ENCODE results near the gene NLRP9. TPM values are rescaled to one million over a fixed set of nuclear protein-coding genes. Genes with fewer than 3 reads are reported as not detected.

NLRP9 gene
- total RNA-seq, 4 donors from 2014 or later = 0.28 TPM; not detected in 3

DNA sequence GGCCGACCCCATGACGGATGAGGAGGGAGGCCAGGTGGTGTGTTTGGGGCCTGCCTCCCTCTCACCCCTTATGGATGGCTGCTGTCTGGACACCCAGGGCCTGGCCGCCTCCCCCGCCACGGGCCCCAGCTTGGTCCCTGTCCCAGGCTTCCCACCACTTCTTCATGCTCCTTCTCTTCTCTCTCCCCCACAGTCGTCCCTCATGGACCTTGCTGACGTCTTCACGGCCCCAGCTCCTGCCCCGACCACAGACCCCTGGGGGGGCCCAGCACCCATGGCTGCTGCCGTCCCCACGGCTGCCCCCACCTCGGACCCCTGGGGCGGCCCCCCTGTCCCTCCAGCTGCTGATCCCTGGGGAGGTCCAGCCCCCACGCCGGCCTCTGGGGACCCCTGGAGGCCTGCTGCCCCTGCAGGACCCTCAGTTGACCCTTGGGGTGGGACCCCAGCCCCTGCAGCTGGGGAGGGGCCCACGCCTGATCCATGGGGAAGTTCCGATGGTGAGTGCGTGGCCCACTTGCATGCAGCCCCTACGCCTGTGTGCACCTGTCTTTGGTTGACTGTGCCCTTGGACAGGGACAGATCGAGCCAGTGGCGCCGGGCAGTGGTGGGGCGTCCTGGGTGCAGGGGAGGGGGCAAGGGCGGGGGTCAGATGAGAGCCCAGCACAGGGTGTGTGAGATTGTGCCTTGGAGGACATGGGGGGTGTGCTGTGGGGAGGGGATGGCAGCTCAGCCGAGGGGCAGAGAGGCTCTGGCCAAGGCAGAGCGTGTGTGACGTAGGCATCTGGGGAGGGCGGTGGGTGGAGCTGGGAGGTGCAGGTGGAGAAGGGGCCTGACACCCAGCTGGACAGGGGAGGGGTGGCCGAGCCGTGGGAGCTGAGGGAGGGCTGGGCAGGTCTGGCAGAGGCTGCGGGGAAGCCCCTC is 46.4 kb downstream of the NLRP9 start:
- Histone ChIP-seq H3K9me3 (no peaks in the 10 kb centered on the region), H3K27ac (no peak overlapping the region), H3K27me3 (no peaks in the 10 kb centered on the region), H3K4me1 (no peaks in the 10 kb centered on the region), H3K4me3 (no peak overlapping the region), H3K36me3 (no peaks in the 10 kb centered on the region)
- intact Hi-C loops (cut with DNase I; ENCODE audit: low total_unique reads) = no loop called here
- TF ChIP-seq, protein P1, sequence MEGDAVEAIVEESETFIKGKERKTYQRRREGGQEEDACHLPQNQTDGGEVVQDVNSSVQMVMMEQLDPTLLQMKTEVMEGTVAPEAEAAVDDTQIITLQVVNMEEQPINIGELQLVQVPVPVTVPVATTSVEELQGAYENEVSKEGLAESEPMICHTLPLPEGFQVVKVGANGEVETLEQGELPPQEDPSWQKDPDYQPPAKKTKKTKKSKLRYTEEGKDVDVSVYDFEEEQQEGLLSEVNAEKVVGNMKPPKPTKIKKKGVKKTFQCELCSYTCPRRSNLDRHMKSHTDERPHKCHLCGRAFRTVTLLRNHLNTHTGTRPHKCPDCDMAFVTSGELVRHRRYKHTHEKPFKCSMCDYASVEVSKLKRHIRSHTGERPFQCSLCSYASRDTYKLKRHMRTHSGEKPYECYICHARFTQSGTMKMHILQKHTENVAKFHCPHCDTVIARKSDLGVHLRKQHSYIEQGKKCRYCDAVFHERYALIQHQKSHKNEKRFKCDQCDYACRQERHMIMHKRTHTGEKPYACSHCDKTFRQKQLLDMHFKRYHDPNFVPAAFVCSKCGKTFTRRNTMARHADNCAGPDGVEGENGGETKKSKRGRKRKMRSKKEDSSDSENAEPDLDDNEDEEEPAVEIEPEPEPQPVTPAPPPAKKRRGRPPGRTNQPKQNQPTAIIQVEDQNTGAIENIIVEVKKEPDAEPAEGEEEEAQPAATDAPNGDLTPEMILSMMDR (IDR thresholded peaks at IDR 0.05) = no peak
- TF ChIP-seq POLR2A (IDR thresholded peaks at IDR 0.05) = no peak
- no peak for DNase-seq

DNA sequence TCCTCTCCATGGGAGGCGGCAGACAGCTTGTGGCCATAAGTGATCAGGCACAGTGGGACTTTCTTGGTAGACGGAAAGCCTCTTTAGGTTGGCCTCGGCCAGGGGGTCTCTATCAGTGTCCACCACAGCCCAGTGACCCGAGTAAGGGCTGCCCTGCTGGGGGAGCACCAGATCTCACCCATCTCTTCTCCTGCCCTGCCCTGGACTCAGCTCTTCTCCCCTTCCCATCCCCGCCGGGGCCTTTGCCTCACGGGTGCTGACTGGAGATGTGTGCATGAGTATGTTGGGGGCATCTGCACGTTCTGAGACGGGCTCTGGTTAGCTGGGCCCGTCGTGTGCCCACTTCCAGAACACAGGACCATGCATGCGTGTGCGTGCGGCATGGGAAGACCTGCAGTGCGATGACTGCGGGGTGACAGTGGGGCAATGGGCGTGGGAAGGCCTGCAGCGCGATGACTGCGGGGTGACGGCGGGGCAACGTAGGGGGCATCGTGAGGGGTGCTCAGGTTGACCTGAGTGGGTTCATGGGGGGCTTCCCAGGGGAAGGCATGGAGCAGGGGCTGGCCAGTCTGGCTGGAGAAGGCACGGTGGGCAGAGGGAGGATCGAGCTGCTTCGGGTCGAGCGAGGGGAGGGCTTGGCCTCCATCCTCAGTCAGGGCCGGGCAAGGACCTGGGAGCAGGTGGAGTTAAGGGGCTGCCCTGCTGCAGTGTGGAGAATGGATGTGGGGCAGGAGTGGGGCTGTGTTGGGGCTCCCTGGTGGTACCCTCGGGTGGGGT is 47.2 kb downstream of the NLRP9 start:
- Histone ChIP-seq H3K4me3 (no peak overlapping the region), H3K36me3 (no peaks in the 10 kb centered on the region), H3K27ac (no peak overlapping the region), H3K4me1 (no peaks in the 10 kb centered on the region), H3K27me3 (no peaks in the 10 kb centered on the region), H3K9me3 (no peaks in the 10 kb centered on the region)
- DNase-seq = no peak
- intact Hi-C loops (cut with DNase I; ENCODE audit: low total_unique reads) = no loop called here
- no peak for TF ChIP-seq POLR2A (IDR thresholded peaks at IDR 0.05)
- TF ChIP-seq, protein P1 (IDR thresholded peaks at IDR 0.05) = no peak

DNA sequence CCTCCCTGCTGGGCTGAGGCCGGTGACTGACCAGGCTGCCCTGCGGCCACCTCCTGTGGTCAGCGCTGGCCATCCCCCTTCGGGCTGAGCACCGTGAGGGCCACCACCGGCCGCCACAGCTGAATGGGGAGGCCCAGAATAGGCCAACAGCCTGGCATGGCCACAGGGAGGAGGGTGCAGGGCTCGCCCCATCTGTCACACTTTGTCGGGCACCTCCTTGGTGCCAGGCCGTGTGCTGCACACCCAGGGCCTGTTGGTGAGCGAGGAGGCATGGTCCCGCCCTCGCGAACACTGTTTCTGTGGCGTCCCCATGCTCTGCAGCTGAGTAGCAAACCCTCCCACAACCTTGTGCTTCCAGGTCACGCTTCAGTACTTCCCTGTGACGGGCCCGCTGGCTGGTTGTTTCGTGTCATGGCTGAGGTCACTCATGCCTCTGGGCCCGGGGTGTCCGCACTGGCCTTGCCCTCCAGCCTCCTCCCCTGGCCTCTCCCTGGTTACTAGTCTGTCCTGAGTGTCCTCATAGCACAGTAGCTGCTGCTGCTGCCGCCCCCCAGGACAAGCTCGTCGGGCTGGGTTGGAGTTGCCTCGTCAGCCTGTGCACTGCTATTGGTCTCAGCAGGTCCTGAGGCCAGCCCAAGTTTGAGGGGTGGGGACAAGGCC is 48.0 kb downstream of the NLRP9 start:
- TF ChIP-seq, protein P1 (IDR thresholded peaks at IDR 0.05) = no peak
- TF ChIP-seq POLR2A (IDR thresholded peaks at IDR 0.05) = no peak
- Histone ChIP-seq H3K27me3 (no peaks in the 10 kb centered on the region), H3K4me1 (no peaks in the 10 kb centered on the region), H3K36me3 (no peaks in the 10 kb centered on the region), H3K27ac (no peak overlapping the region), H3K4me3 (no peak overlapping the region), H3K9me3 (no peaks in the 10 kb centered on the region)
- intact Hi-C loops (cut with DNase I; ENCODE audit: low total_unique reads) = no loop called here
- no peak for DNase-seq

DNA sequence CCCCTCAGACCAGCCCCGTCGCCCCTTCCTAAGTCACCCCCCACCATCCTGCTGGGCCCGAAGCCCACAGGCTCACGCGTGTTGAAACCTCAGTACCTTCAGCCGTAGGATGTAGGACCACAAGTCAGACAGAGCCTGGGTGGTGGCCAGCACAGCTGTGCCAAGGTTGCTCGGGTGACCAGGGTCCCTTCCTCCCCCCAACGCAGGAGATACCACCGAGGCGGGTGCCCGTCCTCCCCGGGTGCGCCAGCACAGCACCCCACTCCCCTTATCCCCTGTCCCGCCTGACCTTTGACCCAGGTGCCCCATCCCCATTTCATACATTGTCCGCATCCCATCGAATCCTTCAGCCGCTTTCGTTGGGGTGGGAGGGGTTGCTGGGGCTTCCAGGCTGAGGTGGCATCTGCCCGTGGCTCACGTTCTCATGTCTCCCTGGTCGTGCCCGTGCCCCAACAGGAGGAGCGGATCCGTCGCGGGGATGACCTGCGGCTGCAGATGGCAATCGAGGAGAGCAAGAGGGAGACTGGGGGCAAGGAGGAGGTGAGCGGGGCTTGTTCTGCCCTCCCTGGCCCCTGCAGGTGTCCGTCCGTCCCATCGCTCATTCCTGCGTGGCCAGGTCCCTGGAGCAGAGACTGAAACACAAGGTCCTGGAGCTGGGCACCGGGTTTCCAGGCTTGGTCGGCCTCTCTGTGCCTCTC is 48.6 kb downstream of the NLRP9 start:
- H3K9me3 ChIP-seq = no peaks in the 10 kb centered on the region
- H3K4me1 ChIP-seq = no peaks in the 10 kb centered on the region
- no peak for DNase-seq
- H3K36me3 ChIP-seq = no peaks in the 10 kb centered on the region
- no peak overlapping the region for H3K4me3 ChIP-seq
- H3K27ac ChIP-seq = no peak overlapping the region
- H3K27me3 ChIP-seq = no peaks in the 10 kb centered on the region
- no peak for TF ChIP-seq POLR2A (IDR thresholded peaks at IDR 0.05)
- intact Hi-C loops (cut with DNase I; ENCODE audit: low total_unique reads) = no loop called here

All from uterus (tissue), 4 donors.